Kidney tubule cell (primary cell): Measurements from ENCODE around the gene LLGL2.

Experiments used
- DNase-seq: peaks from one replicate; pipeline ENCODE4 v3.0.0-alpha.2; 2018; ENCODE audit warnings: low spot score

Gene LLGL2

DNA sequence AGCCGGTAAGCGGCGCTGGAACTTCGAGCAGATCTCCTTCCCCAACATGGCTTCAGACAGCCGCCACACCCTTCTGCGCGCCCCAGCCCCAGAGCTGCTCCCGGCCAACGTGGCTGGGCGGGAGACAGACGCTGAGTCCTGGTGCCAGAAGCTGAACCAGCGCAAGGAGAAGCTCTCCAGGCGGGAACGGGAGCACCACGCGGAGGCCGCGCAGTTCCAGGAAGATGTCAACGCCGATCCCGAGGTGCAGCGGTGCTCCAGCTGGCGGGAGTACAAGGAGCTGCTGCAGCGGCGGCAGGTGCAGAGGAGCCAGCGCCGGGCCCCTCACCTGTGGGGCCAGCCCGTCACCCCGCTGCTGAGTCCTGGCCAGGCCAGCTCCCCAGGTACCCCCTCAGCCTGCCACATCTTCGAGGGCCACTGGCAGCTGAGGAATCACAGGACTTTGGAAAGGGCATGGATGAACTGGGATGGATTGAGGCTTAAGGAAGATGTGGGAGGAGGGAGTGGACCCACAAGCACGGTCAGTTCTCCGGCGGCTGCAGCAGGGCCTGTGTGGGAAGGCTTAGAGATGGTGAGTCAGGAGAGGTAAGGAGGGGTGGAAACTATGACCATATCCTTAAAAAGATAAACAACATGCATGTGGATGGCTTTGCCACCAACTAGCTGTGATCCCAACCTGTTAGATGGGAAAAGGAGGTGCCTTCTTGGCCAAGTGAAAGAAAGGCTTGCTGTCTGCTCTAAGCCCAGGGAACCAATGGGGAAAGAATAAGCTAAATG is 3.4 kb upstream of the LLGL2 start:
- DNase-seq, result no peak

- no peak for DNase-seq
Observed at GRCh38 chr17:75523647-75524046, 1.9 kb upstream of the LLGL2 start.

DNA sequence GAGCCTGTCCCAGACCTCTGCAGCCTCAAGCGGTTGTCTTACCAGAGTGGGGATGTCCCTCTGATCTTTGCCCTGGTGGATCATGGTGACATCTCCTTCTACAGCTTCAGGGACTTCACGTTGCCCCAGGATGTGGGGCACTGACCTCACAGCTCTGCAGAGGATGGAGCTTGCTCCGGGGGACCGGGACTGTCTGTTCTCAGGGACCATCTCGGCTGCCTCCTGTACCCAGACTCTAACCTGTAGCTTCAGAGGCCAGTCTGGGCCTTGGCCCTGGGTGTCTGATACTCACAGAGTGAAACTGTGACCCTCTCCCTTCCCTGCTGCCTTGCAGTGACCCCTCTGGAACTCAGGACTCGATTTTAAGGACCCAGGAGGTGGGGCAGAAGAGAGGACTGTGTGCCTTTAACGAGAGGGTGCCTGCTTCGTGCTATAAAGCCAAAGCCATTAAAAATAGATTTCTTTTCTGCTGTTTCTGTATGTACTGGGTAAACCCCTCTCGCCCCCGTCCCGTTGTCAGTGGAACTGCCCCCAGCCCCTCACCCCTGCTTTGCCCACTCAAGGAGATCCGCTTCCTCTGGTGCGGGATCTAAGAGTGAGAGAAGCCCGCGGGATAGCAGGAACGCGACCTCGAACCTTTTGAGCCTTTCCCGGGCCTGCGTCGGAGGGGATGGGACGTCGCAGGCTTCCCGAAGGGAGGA is 1.1 kb upstream of the LLGL2 start:
- DNase-seq, result no peak

DNA sequence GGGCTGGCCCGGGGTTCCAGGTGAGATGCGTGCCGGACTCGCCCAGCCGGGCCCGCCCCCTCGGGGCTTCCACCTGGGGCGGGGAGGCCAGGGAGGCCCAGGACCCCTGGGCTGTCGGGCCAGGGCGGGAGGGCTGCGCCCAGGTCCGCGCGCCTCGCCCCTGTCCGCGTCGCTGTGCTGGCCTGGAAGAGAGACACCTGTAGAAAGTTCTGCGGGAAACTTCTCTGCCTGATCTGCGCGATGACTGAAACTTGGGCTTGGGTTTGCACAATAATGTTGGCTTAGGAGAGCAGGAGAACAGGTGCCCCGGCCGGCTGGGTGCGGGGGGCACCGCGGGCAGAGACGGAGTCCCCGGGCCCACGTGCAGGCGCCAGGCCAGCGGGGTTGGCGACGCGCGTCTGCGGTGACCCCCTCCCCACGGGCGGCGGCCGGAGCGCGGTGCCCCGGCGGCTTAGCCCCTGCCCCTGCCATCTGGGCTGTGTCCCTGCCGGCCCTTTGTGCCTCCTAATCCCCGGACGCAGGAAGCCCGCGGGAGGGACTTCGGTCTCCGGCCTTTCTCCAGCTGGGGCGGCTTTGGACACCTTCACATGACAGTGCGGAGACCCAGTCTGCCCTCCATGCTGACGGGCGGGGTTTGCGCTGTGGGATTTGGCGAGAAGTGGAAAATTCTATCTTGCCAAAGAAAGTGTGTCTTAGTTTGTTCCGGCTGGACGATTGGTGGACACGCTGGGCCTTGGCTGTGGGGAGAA is 483 bp downstream of the LLGL2 start:
- DNase-seq, result peak; percentile 37

GRCh38 chr17:75526555-75527270 is 1.2 kb downstream of the LLGL2 start:
- peak; percentile 20 for DNase-seq

GRCh38 chr17:75530837-75531720 is 5.6 kb downstream of the LLGL2 start:
- no peak for DNase-seq

- DNase-seq, result peak; percentile 84
Observed at GRCh38 chr17:75531721-75532072, 6.2 kb downstream of the LLGL2 start.

- no peak for DNase-seq
Observed at GRCh38 chr17:75535119-75535537, 9.6 kb downstream of the LLGL2 start.

DNA sequence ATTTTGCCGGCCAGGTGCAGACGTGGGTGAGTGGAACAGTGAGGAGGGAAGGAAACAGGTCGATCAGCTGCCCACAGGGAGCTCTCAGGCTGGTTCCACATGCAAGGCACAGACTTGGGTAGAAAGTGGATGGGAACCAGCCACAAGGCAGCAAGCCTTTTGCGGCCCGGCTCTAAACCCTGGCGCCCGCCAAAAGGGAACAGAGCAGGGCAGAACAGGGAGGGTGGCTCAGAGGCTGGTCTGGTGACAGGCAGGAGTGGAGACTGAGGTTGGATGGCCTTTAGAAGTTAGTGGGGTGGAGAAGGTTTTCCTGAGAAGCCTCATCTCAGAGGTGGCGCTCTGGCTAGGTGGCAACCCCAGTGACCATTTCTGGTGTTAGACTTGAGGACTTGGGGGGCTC is 10.4 kb downstream of the LLGL2 start:
- DNase-seq, result no peak

DNA sequence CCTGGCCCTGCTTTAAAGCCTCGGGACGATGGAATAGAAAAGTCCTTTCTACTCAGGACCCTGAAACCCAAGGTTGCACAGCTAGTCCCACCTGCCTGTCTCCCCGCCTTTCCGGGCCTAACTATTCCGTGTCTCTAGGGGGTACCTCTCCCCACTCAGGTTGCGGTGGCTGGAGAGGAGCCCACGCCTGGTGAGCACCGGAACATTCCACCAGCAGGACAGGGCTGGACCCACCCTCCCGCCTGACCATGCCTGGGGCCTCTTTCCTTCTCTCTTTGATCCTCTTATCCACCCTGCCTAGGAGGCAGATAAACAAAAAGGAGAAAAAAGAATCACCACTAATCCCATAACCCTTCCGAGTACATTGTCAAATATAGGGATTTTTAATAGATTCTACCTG is 10.9 kb downstream of the LLGL2 start:
- DNase-seq, result no peak

- DNase-seq, result no peak
Observed at GRCh38 chr17:75539967-75540729, 14.7 kb downstream of the LLGL2 start.

DNA sequence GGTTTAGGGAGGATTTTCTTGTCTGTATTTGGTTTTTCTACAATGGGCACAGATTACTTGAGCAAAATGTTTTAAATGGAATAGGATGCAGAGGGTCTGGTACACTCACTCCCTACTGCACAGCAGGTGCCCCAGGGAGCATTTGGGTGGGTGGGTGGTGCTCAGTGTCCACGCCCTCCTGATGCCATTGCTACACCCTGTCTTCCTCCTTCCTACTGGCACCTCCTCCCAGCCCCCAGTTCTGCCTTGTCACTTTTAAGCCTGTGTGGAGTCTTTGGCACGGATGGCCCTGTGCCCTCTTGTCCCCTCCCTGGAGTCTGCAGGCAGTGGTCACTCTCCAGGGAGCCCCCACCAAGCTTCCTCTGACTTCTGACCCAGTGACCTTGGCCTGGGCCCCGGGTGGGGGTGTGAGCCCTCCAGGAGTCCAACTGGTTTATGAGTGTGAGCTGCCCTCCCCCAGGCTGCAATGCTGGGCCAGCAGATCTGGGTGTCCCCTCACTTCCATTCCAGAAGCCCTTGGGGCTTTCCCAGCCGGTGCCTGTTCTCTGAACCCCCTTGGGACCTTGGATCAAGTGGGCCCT is 15.5 kb downstream of the LLGL2 start:
- DNase-seq, result no peak

- DNase-seq, result no peak
Observed at GRCh38 chr17:75542229-75542628, 16.7 kb downstream of the LLGL2 start.

DNA sequence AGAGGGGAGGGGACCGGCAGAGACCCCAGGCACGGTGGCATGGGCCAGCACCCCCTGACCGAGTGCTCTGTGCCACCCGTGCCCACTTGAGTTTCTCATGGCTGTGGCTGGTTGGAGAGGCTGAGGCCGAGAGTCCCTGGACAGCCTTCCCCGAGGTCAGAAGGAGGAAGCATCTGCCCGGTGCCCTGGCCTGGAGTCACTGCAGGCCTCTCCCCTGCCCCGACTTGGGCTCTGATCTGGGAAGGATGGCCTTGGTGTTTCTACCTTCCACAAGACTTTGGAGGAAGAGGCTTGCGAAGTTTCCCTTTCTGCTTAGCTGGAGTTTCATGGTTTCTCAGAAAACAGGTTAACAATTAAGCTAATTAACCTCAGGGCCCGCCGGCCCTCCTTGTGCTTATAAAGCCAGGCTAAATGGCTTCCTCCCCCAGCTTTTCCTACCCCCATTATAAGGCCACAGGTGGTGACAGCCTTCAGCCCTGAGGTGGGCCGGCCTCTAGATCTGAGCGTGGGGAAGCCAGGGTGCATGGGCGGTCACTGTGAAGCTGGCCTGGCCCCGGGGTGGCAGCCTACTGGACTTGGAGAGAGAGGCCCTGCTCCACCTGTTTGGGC is 17.3 kb downstream of the LLGL2 start:
- DNase-seq, result peak; percentile 34

DNA sequence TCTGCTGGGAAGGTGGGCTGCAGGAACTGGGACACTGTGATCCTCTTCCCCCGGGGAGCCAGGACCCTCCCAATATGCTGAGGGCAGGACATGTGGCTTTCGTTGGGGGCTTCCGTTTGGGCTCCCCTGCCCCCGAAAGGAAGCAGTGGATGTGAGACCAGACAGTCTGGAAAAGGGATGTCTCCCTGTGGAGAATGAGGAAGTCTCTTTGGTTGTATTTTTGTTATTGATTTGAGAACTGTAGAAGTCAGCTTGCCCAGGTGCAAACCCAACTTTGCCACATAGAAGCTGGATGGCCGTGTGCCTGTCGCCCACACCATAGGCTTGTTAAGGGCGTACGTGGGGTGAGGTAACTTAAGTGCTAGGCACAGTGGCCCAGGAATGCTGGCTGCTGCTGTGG is 18.8 kb downstream of the LLGL2 start:
- DNase-seq, result no peak

- DNase-seq, result no peak
Observed at GRCh38 chr17:75546181-75546580, 20.7 kb downstream of the LLGL2 start.

- no peak for DNase-seq
Observed at GRCh38 chr17:75547091-75547490, 21.6 kb downstream of the LLGL2 start.

- no peak for DNase-seq
Observed at GRCh38 chr17:75548813-75549212, 23.3 kb downstream of the LLGL2 start.

- DNase-seq, result no peak
Observed at GRCh38 chr17:75549246-75550138, 24.0 kb downstream of the LLGL2 start.
